Measurements from ENCODE around the gene PHF14.
"Not testable (repeated sequence)": the region's sequence is repeated elsewhere in the genome, so short reads cannot be mapped to it uniquely, and the experiment has no call there.

The PHF14 gene, protein sequence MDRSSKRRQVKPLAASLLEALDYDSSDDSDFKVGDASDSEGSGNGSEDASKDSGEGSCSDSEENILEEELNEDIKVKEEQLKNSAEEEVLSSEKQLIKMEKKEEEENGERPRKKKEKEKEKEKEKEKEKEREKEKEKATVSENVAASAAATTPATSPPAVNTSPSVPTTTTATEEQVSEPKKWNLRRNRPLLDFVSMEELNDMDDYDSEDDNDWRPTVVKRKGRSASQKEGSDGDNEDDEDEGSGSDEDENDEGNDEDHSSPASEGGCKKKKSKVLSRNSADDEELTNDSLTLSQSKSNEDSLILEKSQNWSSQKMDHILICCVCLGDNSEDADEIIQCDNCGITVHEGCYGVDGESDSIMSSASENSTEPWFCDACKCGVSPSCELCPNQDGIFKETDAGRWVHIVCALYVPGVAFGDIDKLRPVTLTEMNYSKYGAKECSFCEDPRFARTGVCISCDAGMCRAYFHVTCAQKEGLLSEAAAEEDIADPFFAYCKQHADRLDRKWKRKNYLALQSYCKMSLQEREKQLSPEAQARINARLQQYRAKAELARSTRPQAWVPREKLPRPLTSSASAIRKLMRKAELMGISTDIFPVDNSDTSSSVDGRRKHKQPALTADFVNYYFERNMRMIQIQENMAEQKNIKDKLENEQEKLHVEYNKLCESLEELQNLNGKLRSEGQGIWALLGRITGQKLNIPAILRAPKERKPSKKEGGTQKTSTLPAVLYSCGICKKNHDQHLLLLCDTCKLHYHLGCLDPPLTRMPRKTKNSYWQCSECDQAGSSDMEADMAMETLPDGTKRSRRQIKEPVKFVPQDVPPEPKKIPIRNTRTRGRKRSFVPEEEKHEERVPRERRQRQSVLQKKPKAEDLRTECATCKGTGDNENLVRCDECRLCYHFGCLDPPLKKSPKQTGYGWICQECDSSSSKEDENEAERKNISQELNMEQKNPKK

DNA sequence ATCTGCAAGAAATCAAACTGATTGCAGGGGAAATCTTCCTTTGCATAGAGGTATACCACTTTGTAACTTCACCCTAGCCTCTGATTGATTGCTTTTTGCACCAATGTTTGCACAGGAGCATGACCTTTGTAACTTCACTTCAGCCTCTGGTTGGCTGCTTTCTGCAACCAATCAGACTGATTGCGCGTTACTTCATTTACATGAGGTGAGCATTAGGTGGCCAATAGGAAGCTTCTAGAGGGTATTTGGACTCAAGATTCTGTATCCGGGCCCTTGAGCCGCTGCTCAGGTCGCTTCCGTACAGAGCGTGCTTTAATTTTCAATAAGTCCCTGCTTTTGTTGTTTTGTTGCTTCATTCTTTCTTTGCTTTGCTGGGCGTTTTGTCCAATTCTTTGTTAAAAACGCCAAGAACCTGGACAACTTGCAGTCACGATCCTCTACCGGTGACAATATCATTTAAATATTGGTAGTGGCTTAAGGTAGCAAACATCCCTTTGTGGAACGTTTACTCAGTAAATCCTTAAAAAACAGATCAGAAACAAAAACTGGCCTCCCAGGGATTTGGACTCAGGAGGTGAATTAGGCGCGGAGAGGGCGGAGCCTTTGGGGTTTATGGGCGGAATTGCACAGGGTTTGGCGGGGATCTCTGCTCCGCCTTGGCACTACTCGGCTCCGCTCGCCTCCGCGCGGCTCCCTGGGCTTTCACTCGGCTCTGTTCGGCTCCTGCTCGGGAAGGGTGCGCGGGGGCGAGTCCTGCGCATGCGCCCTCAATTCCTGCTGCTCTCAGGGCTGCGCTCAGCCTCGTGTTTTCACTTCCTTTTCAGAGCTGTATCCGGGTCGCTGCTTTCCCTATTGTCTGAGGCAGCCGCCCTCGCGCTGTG lies at the start of gene PHF14:
TSS of gene PHF14 (plus strand) at position 812 of the 881 bp plus-strand sequence. CDS start 452 bp downstream, outside the sequence.
- peak; percentile 95 to 96 for DNase-seq

GRCh38 chr7:10924370-10924769 lies 49.3 kb upstream of the PHF14 start:
- DNase-seq: no peak

GRCh38 chr7:10928203-10928602 lies 45.5 kb upstream of the PHF14 start:
- DNase-seq: not testable (repeated sequence)

- no peak for DNase-seq
These were observed 43.1 kb upstream of the PHF14 start for GRCh38 chr7:10930551-10930950.

DNA sequence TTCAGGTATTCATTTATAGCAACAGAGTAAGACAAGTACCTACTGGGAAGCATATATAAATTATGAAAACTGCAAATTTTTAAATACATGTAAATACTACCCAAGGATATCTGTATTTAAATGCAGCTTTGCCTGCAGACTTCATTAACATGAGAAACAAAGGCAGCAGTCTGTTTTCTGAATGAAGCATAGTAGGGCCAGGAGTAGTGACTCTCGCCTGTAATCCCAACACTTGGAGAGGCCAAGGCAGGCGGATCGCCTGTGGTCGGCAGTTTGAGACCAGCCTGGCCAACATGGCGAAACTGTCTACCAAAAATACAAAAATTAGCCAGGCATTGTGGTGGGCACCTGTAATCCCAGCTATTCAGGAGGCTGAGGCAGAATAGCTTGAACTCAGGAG lies 42.5 kb upstream of the PHF14 start:
- DNase-seq: no peak

- no peak for DNase-seq
These were observed 39.4 kb upstream of the PHF14 start for GRCh38 chr7:10934292-10934691.

GRCh38 chr7:10939237-10939910 lies 34.3 kb upstream of the PHF14 start:
- DNase-seq: no peak

DNA sequence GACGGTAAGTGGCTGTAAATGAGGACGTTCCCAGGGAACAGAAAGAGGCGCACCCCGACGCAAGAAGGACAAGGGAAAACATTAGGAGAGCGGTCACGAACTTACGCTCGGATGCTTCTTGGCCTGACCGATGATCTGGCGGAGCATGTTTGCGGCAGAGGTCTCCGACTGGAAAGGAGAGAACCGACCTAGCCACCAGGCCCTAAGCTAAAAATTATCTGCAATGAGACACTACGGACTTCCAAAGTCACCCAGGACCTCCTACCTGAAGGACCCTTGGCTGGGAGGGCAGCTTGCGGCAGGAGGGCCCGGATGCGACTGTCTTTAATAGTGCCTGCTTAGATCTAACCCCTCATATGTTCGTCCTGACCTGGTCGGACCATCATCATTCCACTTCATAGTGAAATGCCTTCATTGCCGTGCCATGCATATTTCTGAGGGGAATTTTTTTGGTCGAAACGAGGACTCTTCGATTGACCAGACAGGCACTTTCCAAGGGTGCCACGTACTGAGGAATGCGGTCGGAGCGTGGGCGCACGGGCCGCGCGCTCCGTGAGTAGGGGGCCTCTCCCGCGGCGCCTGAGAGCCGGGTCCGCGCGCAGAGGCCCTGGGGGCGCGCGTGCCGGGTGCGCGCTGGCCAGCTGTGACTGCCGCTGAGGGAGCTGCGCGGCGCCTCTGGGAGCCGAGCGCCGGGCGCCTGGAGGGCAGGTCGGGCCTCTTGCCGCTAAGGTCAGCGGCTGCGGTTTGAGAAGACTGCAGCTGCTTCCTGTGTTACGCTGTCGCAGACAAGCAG lies 33.6 kb upstream of the PHF14 start:
- DNase-seq: peak; percentile 82 to 85

GRCh38 chr7:10940704-10941355 lies 32.8 kb upstream of the PHF14 start:
- peak; percentile 4 to 16 for DNase-seq

GRCh38 chr7:10950494-10950893 lies 23.2 kb upstream of the PHF14 start:
- DNase-seq: no peak

DNA sequence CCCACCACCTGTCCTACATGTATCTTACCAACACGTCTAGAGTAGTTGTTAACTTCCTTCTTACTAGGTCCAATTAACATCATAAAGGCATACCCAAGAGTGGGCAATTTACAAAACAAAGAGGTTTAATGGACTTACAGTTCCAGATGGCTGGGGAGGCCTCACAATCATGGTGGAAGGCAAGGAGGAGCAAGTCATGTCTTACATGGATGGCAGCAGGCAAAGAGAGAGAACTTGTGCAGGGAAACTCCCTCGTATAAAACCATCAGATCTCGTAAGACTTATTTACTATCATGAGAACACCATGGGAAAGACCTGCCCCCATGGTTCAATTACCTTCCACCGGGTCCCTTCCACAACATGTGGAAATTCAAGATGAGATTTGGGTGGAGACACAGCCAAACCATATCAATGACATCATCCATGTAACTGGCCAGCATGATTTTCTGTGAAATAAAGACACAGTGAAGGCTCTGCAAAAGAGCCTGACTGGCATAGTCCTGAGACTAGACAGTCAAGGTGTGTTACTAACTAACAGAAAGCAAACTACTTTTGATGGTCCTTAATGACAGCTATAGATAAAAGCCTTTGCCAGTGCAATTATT lies 22.6 kb upstream of the PHF14 start:
- not testable (repeated sequence) for DNase-seq

DNA sequence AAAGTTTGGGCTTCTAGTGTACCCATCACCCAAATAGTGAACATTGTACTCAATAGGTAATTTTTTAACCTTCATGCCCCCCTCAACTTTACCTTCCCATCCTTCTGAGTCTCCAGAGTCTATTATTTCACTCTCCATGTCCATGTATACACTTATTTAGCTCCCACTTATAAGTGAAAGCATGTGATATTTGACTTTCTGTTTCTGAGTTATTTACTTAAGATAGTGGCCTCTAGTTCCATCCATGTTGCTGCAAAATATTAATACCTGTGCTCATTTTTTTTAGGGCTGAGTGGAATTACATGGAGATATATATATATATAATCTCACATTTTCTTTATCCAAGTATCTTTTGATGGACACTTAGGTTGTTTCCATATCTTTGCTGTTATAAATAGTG lies 21.1 kb upstream of the PHF14 start:
- no peak for DNase-seq

DNA sequence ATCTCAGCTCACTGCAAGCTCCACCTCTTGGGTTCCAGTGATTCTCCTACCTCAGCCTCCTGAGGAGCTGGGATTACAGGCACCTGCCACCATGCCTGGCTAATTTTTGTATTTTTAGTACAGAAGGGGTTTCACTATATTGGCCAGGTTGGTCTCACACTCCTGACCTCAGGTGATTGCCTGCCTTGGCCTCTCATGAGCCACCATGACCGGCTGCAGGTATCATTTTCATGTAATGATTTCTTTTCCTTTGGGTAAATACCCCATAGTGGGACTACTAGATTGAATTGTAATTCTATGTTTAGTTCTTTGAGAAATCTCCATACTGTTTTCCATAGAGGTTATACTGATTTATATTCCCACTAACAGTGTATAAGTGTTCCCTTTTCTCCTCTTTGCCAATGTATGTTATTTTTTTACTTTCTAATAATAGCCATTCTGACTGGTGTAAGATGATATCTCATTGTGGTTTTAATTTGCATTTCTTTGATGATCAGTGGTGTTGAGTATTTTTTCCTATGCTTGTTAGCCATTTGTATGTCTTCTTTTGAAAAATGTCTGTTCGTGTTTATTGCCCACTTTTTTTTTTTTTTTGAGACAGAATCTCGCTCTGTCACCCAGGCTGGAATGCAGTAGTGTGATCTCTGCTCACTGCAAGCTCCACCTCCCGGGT lies 20.5 kb upstream of the PHF14 start:
- not testable (repeated sequence) for DNase-seq

- DNase-seq: no peak
These were observed 17.1 kb upstream of the PHF14 start for GRCh38 chr7:10956528-10956927.

GRCh38 chr7:10960242-10960641 lies 13.4 kb upstream of the PHF14 start:
- not testable (repeated sequence) for DNase-seq

DNA sequence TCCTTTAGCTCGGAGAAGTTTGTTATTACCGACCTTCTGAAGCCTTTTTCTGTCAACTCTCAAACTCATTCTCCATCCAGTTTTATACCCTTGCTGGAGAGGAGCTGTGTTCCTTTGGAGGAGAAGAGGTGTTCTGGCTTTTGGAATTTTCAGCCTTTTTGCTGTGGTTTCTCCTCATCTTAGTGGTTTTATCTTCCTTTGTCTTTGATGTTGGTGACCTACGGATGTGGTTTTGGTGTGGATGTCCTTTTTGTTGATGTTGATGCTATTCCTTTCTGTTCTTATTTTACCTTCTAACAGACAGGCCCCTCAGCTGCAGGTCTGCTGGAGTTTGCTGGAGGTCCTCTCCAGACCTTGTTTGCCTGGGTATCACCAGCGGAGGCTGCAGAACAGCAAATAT lies 8.7 kb upstream of the PHF14 start:
- DNase-seq: not testable (repeated sequence)

GRCh38 chr7:10972174-10972573 lies 1.5 kb upstream of the PHF14 start:
- no peak for DNase-seq

GRCh38 chr7:10973942-10974911 lies 555 bp downstream of the PHF14 start:
- DNase-seq: peak; percentile 29 to 37

All from activated CD4-positive, alpha-beta T cell treated with anti-CD3 and anti-CD28 coated beads, Interleukin-2, amount 50 U/mL, for 48 hours (primary cell).